GM21390 (cell line): ENCODE data around the gene TSPY8.
"Not testable (repeated sequence)": the region's sequence is repeated elsewhere in the genome, so short reads cannot be mapped to it uniquely, and the experiment has no call there.

ENCODE experiments used
- ATAC-seq: cut with Tn5 transposase; IDR thresholded peaks from one replicate; pipeline ENCODE4 v1.9.1; 2021; ENCODE audit not compliant: unreplicated experiment

The TSPY8 gene

GRCh38 chrY:9357497-9357896 is at the start of gene TSPY8:
TSPY8 (plus strand) TSS chrY:9357797; CDS start chrY:9357843, 46 bp downstream.
- not testable (repeated sequence) for ATAC-seq

GRCh38 chrY:9320996-9321395 is 36.6 kb upstream of the TSPY8 start:
- ATAC-seq, result no peak

- ATAC-seq, result not testable (repeated sequence)
These were observed 20.4 kb upstream of the TSPY8 start, which contains the start of gene TSPY4 for GRCh38 chrY:9337164-9337563. TSPY4 (plus strand) TSS chrY:9337464; CDS start chrY:9337510, 46 bp downstream.

GRCh38 chrY:9396527-9396926 is 38.9 kb downstream of the TSPY8 start:
- not testable (repeated sequence) for ATAC-seq

- ATAC-seq, result not testable (repeated sequence)
These were observed 40.5 kb downstream of the TSPY8 start, which contains the start of gene TSPY3 for GRCh38 chrY:9398121-9398520. TSPY3 (plus strand) TSS chrY:9398421; CDS start chrY:9398467, 46 bp downstream.
